Measurements from ENCODE around the gene C11orf54. TPM values are rescaled to one million over a fixed set of nuclear protein-coding genes. Genes with fewer than 3 reads are reported as not detected.

C11orf54 gene
- total RNA-seq: 69.4 TPM

DNA sequence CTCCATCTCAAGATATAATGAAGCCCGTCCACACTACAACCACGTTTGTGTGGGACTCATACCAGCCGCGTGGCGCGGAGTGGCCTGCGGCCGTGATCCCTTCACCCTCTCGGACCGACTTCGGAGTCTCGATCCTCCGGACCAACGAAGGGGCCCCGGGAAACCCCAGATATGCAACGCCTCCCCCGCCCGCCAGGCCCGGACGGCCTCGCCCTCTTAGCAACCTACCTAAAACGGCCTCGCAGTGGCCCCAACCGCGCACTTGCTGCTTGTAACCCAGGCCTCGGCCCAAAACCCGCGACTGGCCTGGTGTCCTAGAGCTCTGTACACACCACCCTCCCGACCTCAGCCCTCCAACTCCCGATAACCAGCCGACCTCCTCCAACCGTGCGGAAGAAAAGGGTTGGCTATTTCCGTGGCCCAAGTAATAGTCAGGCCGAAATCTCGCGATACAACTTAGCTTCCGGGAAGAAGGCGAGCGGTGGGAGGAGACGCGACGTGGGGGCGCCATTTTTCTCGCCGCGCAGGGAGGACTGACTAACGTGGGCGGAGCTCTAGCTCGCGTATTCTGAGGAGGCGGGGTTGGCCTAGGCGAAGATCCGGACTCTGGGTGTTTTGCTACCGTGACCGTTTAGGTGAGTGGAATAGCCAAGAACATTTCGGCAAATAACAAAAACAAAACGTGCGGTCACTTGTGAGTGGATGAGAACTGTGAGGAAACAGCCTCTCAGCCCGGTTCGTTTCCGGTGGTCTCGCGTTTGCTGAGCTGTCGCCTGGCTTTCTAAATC, at the start of gene C11orf54, which contains the start of gene TAF1D:
TSS of gene C11orf54 (plus strand) at position 579 of the 788 bp plus-strand sequence. CDS start 5,722 bp downstream, outside the sequence.
TSS of gene TAF1D (minus strand) at position 402 of the 788 bp plus-strand sequence. CDS start 2,191 bp downstream, outside the sequence.

DNA sequence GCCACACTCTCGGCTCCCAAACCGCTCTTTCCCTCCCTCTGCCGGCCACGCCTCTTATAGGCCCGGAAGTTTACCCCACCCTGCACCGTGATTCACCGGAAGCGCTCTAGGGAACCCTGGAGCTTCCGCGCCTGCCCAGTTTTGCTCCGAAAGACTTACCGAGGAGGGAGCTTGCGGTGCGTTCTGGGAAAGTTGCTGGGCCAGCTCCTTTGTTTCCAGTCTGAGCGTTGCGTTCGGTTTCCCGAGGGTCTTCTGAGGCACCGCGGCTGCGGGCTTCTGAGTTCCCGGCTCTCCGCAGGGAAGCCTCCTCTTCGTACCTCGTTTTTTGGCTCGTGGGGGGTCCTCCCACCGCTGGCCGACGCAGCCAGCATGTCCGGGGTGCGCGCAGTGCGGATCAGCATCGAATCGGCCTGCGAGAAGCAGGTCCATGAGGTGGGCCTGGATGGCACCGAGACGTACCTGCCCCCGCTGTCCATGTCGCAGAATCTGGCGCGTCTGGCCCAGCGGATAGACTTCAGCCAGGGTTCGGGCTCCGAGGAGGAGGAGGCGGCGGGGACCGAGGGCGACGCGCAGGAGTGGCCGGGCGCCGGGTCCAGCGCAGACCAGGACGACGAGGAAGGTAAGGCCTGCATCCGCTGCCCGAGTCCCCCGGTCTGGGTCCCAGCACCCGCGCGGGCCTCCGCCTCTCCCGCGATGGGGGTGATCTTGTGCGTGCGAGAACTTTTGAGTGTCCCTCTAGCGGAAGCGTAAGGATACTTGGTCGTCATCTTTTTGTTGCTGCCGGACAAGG, 42.9 kb downstream of the C11orf54 start, which contains the start of gene MED17:
TSS of gene MED17 (plus strand) at position 138 of the 790 bp plus-strand sequence. CDS start at position 370, 232 bp downstream.

Other genes with a start within 250 kb of the C11orf54 start
- gene SMCO4, start 198.3 kb upstream of the C11orf54 start, total RNA-seq: 16.5 TPM
- gene CEP295, start 80.0 kb upstream of the C11orf54 start, total RNA-seq: 49.4 TPM
- gene TAF1D, start 177 bp upstream of the C11orf54 start, total RNA-seq: 218 TPM
- 77.2 TPM for gene MED17, start 42.6 kb downstream of the C11orf54 start, total RNA-seq
- 2.0 TPM for gene VSTM5, start 108.9 kb downstream of the C11orf54 start, total RNA-seq

All from camera-type eye (tissue), 1 donor.